CD8-positive, alpha-beta memory T cell (primary cell): ENCODE measurements around the gene PDZD2. TPM values are rescaled to one million over a fixed set of nuclear protein-coding genes. Genes with fewer than 3 reads are reported as not detected.

ENCODE experiments used
- CTCF ChIA-PET: fragments of 350-600 bp; sonication (Branson Sonifier 250); formaldehyde crosslinking; loops from one replicate; lab custom pipeline; 2021; ENCODE audit warnings: antibody characterized with exemption; lab: Charles Lee
- POLR2A ChIA-PET: fragments of 350-600 bp; sonication (Branson Sonifier 250); formaldehyde crosslinking; loops from one replicate; lab custom pipeline; 2021; ENCODE audit warnings: antibody characterized with exemption; lab: Charles Lee
- DNase-seq, 5 donors: peaks; one replicate each; pipeline versions ENCODE4 v3.0.0 to v3.0.0-alpha.2; 2020 to 2022; ENCODE audit warnings: mixed read lengths in 1 of 5
- H3K27ac ChIP-seq: one replicate; pipeline ENCODE4 v1.7.0; 2013; ENCODE audit warnings: low read depth, mild to moderate bottlenecking, low read length, moderate library complexity
- H3K27me3 ChIP-seq: 2 replicates; pipeline ENCODE4 v1.7.0; 2013; ENCODE audit warnings: low read length, mild to moderate bottlenecking; ENCODE audit not compliant: insufficient read depth, poor library complexity, severe bottlenecking
- H3K36me3 ChIP-seq: 2 replicates; pipeline ENCODE4 v1.7.0; 2013; ENCODE audit warnings: mild to moderate bottlenecking, low read length, moderate library complexity; ENCODE audit not compliant: insufficient read depth
- H3K4me1 ChIP-seq: 2 replicates; pipeline ENCODE4 v1.7.0; 2013; ENCODE audit warnings: mild to moderate bottlenecking, low read length, moderate library complexity; ENCODE audit not compliant: insufficient read depth
- H3K4me3 ChIP-seq: 2 replicates; pipeline ENCODE4 v1.7.0; 2013; ENCODE audit warnings: mild to moderate bottlenecking, low read length
- H3K9me3 ChIP-seq: 2 replicates; pipeline ENCODE4 v1.7.0; 2013; ENCODE audit warnings: mild to moderate bottlenecking, low read length
- H3K27ac Mint-ChIP-seq, 8 donors: one replicate each; pipeline ENCODE4 v1.8.0; 2020 to 2021; ENCODE audit warnings: mixed read lengths in 8 of 8, mild to moderate bottlenecking in 6 of 8, inconsistent platforms in 3 of 8, moderate library complexity in 3 of 8
- H3K27me3 Mint-ChIP-seq, 2 donors: one replicate each; pipeline ENCODE4 v1.8.0; 2020 to 2021; ENCODE audit warnings: mixed read lengths in 2 of 2, mild to moderate bottlenecking in 1 of 2, moderate library complexity in 1 of 2
- H3K36me3 Mint-ChIP-seq, 3 donors: one replicate each; pipeline ENCODE4 v1.8.0; 2020 to 2021; ENCODE audit warnings: mixed read lengths in 3 of 3, inconsistent platforms in 1 of 3, mild to moderate bottlenecking in 1 of 3
- H3K4me1 Mint-ChIP-seq, 3 donors: one replicate each; pipeline ENCODE4 v1.8.0; 2020 to 2021; ENCODE audit warnings: mixed read lengths in 3 of 3, inconsistent platforms in 1 of 3, mild to moderate bottlenecking in 1 of 3
- H3K4me3 Mint-ChIP-seq, 7 donors: one replicate each; pipeline ENCODE4 v1.8.0; 2020 to 2021; ENCODE audit warnings: mixed read lengths in 7 of 7, mild to moderate bottlenecking in 6 of 7, moderate library complexity in 4 of 7, inconsistent platforms in 2 of 7
- H3K9me3 Mint-ChIP-seq, 5 donors: one replicate each; pipeline ENCODE4 v1.8.0; 2020 to 2022; ENCODE audit warnings: mixed read lengths in 5 of 5, mild to moderate bottlenecking in 3 of 5, moderate library complexity in 2 of 5, inconsistent platforms in 1 of 5
- polyA plus RNA-seq: library from polyadenylated mRNA; unstranded; fragments of 300-500 nt; fragmentation: Illumina TruSeq; gene quantifications from one replicate; pipeline ENCODE4 v1.2.3, GENCODE V29; 2021
- total RNA-seq, 2 experiments: library from RNA; stranded (reverse); gene quantifications; one replicate each; pipeline ENCODE4 v1.2.3, GENCODE V29; 2021

Gene PDZD2
- total and polyA plus RNA-seq, 3 experiments from 2014 or later: 0.15 to 0.40 (median 0.27) TPM

- DNase-seq: no peak
- H3K9me3 ChIP-seq: no peaks in the 10 kb centered on the region
- POLR2A ChIA-PET: no interaction called here
- no peaks in the 10 kb centered on the region for H3K27me3 ChIP-seq
- no peak overlapping the region for H3K27ac Mint-ChIP-seq
- CTCF ChIA-PET: no interaction called here
- no peaks in the 10 kb centered on the region for H3K36me3 ChIP-seq
- no peak overlapping the region for H3K27ac ChIP-seq
- peaks cover 0 to 3% (median 0%) of the 10 kb centered on the region in 5 donors for H3K9me3 Mint-ChIP-seq
- H3K27me3 Mint-ChIP-seq: peaks cover 12 to 33% of the 10 kb centered on the region in 2 donors
- no peaks in the 10 kb centered on the region for H3K4me1 ChIP-seq
- no peak overlapping the region for H3K4me3 ChIP-seq
- no peak overlapping the region for H3K4me3 Mint-ChIP-seq
- H3K4me1 Mint-ChIP-seq: no peaks in the 10 kb centered on the region
- H3K36me3 Mint-ChIP-seq: no peaks in the 10 kb centered on the region
These were observed 18.5 kb downstream of the PDZD2 start for GRCh38 chr5:31657315-31657979.

- peaks cover 0 to 5% (median 0%) of the 10 kb centered on the region in 5 donors for H3K9me3 Mint-ChIP-seq
- no peaks in the 10 kb centered on the region for H3K36me3 ChIP-seq
- CTCF ChIA-PET: no interaction called here
- H3K4me3 Mint-ChIP-seq: no peak overlapping the region
- DNase-seq: no peak
- no peaks in the 10 kb centered on the region for H3K27me3 ChIP-seq
- no peak overlapping the region for H3K27ac Mint-ChIP-seq
- H3K4me3 ChIP-seq: no peak overlapping the region
- H3K27ac ChIP-seq: no peak overlapping the region
- no peaks in the 10 kb centered on the region for H3K9me3 ChIP-seq
- H3K4me1 Mint-ChIP-seq: no peaks in the 10 kb centered on the region
- peaks cover 10 to 29% of the 10 kb centered on the region in 2 donors for H3K27me3 Mint-ChIP-seq
- H3K4me1 ChIP-seq: no peaks in the 10 kb centered on the region
- POLR2A ChIA-PET: no interaction called here
- H3K36me3 Mint-ChIP-seq: no peaks in the 10 kb centered on the region
These were observed 22.3 kb downstream of the PDZD2 start for GRCh38 chr5:31661257-31661656.

- no peaks in the 10 kb centered on the region for H3K36me3 Mint-ChIP-seq
- H3K27ac Mint-ChIP-seq: no peak overlapping the region
- no peaks in the 10 kb centered on the region for H3K4me1 Mint-ChIP-seq
- Histone ChIP-seq H3K27me3 (no peaks in the 10 kb centered on the region), H3K4me3 (no peak overlapping the region), H3K4me1 (no peaks in the 10 kb centered on the region), H3K27ac (no peak overlapping the region), H3K36me3 (no peaks in the 10 kb centered on the region), H3K9me3 (no peaks in the 10 kb centered on the region)
- H3K27me3 Mint-ChIP-seq: peaks cover 13 to 19% of the 10 kb centered on the region in 2 donors
- CTCF ChIA-PET: no interaction called here
- peaks cover 0 to 5% (median 0%) of the 10 kb centered on the region in 5 donors for H3K9me3 Mint-ChIP-seq
- POLR2A ChIA-PET: no interaction called here
- DNase-seq: no peak
- H3K4me3 Mint-ChIP-seq: no peak overlapping the region
These were observed 24.6 kb downstream of the PDZD2 start for GRCh38 chr5:31663519-31663918.

GRCh38 chr5:31664566-31664965 lies 25.6 kb downstream of the PDZD2 start:
- Histone ChIP-seq H3K4me3 (no peak overlapping the region), H3K36me3 (no peaks in the 10 kb centered on the region), H3K9me3 (no peaks in the 10 kb centered on the region), H3K27me3 (no peaks in the 10 kb centered on the region), H3K4me1 (no peaks in the 10 kb centered on the region), H3K27ac (no peak overlapping the region)
- H3K27ac Mint-ChIP-seq: no peak overlapping the region
- peaks cover 0 to 3% (median 0%) of the 10 kb centered on the region in 5 donors for H3K9me3 Mint-ChIP-seq
- no peak overlapping the region for H3K4me3 Mint-ChIP-seq
- DNase-seq: no peak
- ChIA-PET POLR2A (no interaction called here), CTCF (no interaction called here)
- H3K4me1 Mint-ChIP-seq: no peaks in the 10 kb centered on the region
- no peaks in the 10 kb centered on the region for H3K36me3 Mint-ChIP-seq
- H3K27me3 Mint-ChIP-seq: peaks cover 10 to 11% of the 10 kb centered on the region in 2 donors

- Mint-ChIP-seq H3K4me1 (no peaks in the 10 kb centered on the region), H3K36me3 (peaks cover 0 to 1% (median 0%) of the 10 kb centered on the region in 3 donors), H3K4me3 (no peak overlapping the region), H3K27me3 (peaks cover 3 to 6% of the 10 kb centered on the region in 2 donors), H3K27ac (no peak overlapping the region), H3K9me3 (peaks cover 0 to 7% (median 3%) of the 10 kb centered on the region in 5 donors)
- ChIA-PET POLR2A (no interaction called here), CTCF (no interaction called here)
- H3K27me3 ChIP-seq: no peaks in the 10 kb centered on the region
- no peak for DNase-seq
- no peaks in the 10 kb centered on the region for H3K36me3 ChIP-seq
- no peaks in the 10 kb centered on the region for H3K4me1 ChIP-seq
- H3K27ac ChIP-seq: no peak overlapping the region
- no peaks in the 10 kb centered on the region for H3K9me3 ChIP-seq
- no peak overlapping the region for H3K4me3 ChIP-seq
These were observed 32.4 kb downstream of the PDZD2 start for GRCh38 chr5:31671339-31671741.

GRCh38 chr5:31674371-31674951 lies 35.5 kb downstream of the PDZD2 start:
- DNase-seq: no peak
- Mint-ChIP-seq H3K36me3 (peaks cover 0 to 1% (median 0%) of the 10 kb centered on the region in 3 donors), H3K27me3 (peaks cover 0 to under 1% of the 10 kb centered on the region in 2 donors), H3K4me3 (no peak overlapping the region), H3K4me1 (no peaks in the 10 kb centered on the region), H3K9me3 (peaks cover 0 to 7% (median 3%) of the 10 kb centered on the region in 5 donors), H3K27ac (no peak overlapping the region)
- CTCF ChIA-PET: no interaction called here
- Histone ChIP-seq H3K9me3 (no peaks in the 10 kb centered on the region), H3K36me3 (no peaks in the 10 kb centered on the region), H3K27me3 (no peaks in the 10 kb centered on the region), H3K4me1 (no peaks in the 10 kb centered on the region), H3K4me3 (no peak overlapping the region), H3K27ac (no peak overlapping the region)
- POLR2A ChIA-PET: no interaction called here

- Histone ChIP-seq H3K27me3 (no peaks in the 10 kb centered on the region), H3K27ac (no peak overlapping the region), H3K9me3 (no peaks in the 10 kb centered on the region), H3K36me3 (no peaks in the 10 kb centered on the region), H3K4me3 (no peak overlapping the region), H3K4me1 (no peaks in the 10 kb centered on the region)
- Mint-ChIP-seq H3K27me3 (no peaks in the 10 kb centered on the region), H3K27ac (no peak overlapping the region), H3K9me3 (peaks cover 0 to 7% (median 3%) of the 10 kb centered on the region in 5 donors), H3K4me1 (no peaks in the 10 kb centered on the region), H3K36me3 (peaks cover 0 to 1% (median 0%) of the 10 kb centered on the region in 3 donors), H3K4me3 (no peak overlapping the region)
- POLR2A ChIA-PET: no interaction called here
- CTCF ChIA-PET: interaction anchor here (0.6 kb wide), 1 partner anchor 8 kb away, joined by 5 read pairs; no protein-coding TSS in a partner anchor
- no peak for DNase-seq
These were observed 36.5 kb downstream of the PDZD2 start for GRCh38 chr5:31675472-31675871.

- Histone ChIP-seq H3K36me3 (no peaks in the 10 kb centered on the region), H3K9me3 (no peaks in the 10 kb centered on the region), H3K27me3 (no peaks in the 10 kb centered on the region), H3K4me3 (no peak overlapping the region), H3K4me1 (no peaks in the 10 kb centered on the region), H3K27ac (no peak overlapping the region)
- Mint-ChIP-seq H3K9me3 (peaks cover 0 to 7% (median 3%) of the 10 kb centered on the region in 5 donors), H3K27me3 (no peaks in the 10 kb centered on the region), H3K27ac (no peak overlapping the region), H3K4me3 (no peak overlapping the region), H3K4me1 (no peaks in the 10 kb centered on the region), H3K36me3 (peaks cover 0 to 1% (median 0%) of the 10 kb centered on the region in 3 donors)
- ChIA-PET POLR2A (no interaction called here), CTCF (no interaction called here)
- no peak for DNase-seq
These were observed 39.2 kb downstream of the PDZD2 start for GRCh38 chr5:31678180-31678579.
